CD4-positive, alpha-beta T cell (primary cell): ENCODE measurements around the gene RASSF9. TPM values are rescaled to one million over a fixed set of nuclear protein-coding genes. Genes with fewer than 3 reads are reported as not detected.

Source experiments
- ATAC-seq: fragments of 200-7000 bp; cut with Tn5 transposase; one replicate; pipeline ENCODE4 v1.10.0; 2022; ENCODE audit warnings: mild to moderate bottlenecking; ENCODE audit not compliant: poor library complexity
- CTCF ChIA-PET: fragments of 350-600 bp; sonication (Branson Sonifier 250); formaldehyde crosslinking; loops from one replicate; lab custom pipeline; 2021; ENCODE audit warnings: antibody characterized with exemption, inconsistent platforms; lab: Charles Lee
- POLR2A ChIA-PET: fragments of 350-600 bp; sonication (Branson Sonifier 250); formaldehyde crosslinking; loops from one replicate; lab custom pipeline; 2021; ENCODE audit warnings: antibody characterized with exemption, inconsistent platforms; lab: Charles Lee
- DNase-seq, 14 experiments: peaks; one replicate each; pipeline ENCODE4 v3.0.0-alpha.2; 2013 to 2020; ENCODE audit warnings: mixed read lengths in 2 of 14
- H3K27ac ChIP-seq, 2 donors: one replicate each; pipeline versions ENCODE4 v1.5.1 to v1.7.0; 2013; ENCODE audit warnings: low read length in 2 of 2, low read depth in 1 of 2, mild to moderate bottlenecking in 1 of 2
- H3K27me3 ChIP-seq, 2 experiments: 1 replicate in 1 of 2; 2 replicates in 1 of 2; pipeline versions ENCODE4 v1.6.1 to v1.7.0; 2013; ENCODE audit warnings: low read length in 2 of 2, control low read depth in 1 of 2, mild to moderate bottlenecking in 1 of 2, moderate library complexity in 1 of 2; ENCODE audit not compliant: insufficient read depth in 2 of 2, control insufficient read depth in 1 of 2
- H3K36me3 ChIP-seq: one replicate; pipeline ENCODE4 v1.6.1; 2013; ENCODE audit warnings: low read length, control low read depth; ENCODE audit not compliant: insufficient read depth
- H3K4me1 ChIP-seq: one replicate; pipeline ENCODE4 v1.6.1; 2013; ENCODE audit warnings: low read length, control low read depth; ENCODE audit not compliant: insufficient read depth
- H3K4me3 ChIP-seq: one replicate; pipeline ENCODE4 v1.5.1; 2013; ENCODE audit warnings: mild to moderate bottlenecking, low read length, moderate library complexity
- H3K9me3 ChIP-seq, 2 experiments: 1 replicate in 1 of 2; 2 replicates in 1 of 2; pipeline versions ENCODE4 v1.6.1 to v1.7.0; 2013; ENCODE audit warnings: low read length in 2 of 2, mild to moderate bottlenecking in 2 of 2, control low read depth in 1 of 2, moderate library complexity in 1 of 2; ENCODE audit not compliant: control insufficient read depth in 1 of 2, insufficient read depth in 1 of 2
- H3K27ac Mint-ChIP-seq: one replicate; pipeline ENCODE4 v1.8.0; 2020; ENCODE audit warnings: mixed read lengths
- H3K27me3 Mint-ChIP-seq: one replicate; pipeline ENCODE4 v1.8.0; 2021; ENCODE audit warnings: mixed read lengths
- H3K36me3 Mint-ChIP-seq: one replicate; pipeline ENCODE4 v1.8.0; 2021; ENCODE audit warnings: low read depth, mixed read lengths
- H3K4me1 Mint-ChIP-seq: one replicate; pipeline ENCODE4 v1.8.0; 2021; ENCODE audit warnings: low read depth, mixed read lengths
- H3K4me3 Mint-ChIP-seq: one replicate; pipeline ENCODE4 v1.8.0; 2020; ENCODE audit warnings: mild to moderate bottlenecking, mixed read lengths
- H3K9me3 Mint-ChIP-seq: one replicate; pipeline ENCODE4 v1.8.0; 2020; ENCODE audit warnings: mixed read lengths
- CTCF ChIP-seq: fragments of 200-600 bp; IDR thresholded peaks from one replicate; pipeline ENCODE4 v1.8.0; 2022; ENCODE audit warnings: antibody characterized with exemption, mild to moderate bottlenecking
- intact Hi-C, 2 experiments: fragments of 100-400 bp; cut with DNase I in 1 of 2; cut with micrococcal nuclease in 1 of 2; formaldehyde crosslinking; loops; one replicate each; pipeline versions ENCODE4 v1.15.1 to v1.9.0; 2023 to 2025; cut with DNase I, micrococcal nuclease
- total RNA-seq, 174 experiments: library from RNA in 2 of 174; stranded (reverse) in 2 of 174; gene quantifications; one replicate each; pipeline ENCODE4 v1.2.3 and lab custom pipeline; 2021 to 2026

Gene RASSF9
- total RNA-seq, 2 experiments from 2014 or later, result not detected

- H3K4me3 ChIP-seq, result no peak overlapping the region
- no peaks in the 10 kb centered on the region for H3K27me3 ChIP-seq
- H3K27ac ChIP-seq, result no peak overlapping the region
- ChIA-PET CTCF (no interaction called here), POLR2A (no interaction called here)
- Mint-ChIP-seq H3K4me1 (no peaks in the 10 kb centered on the region), H3K27ac (no peak overlapping the region), H3K4me3 (no peak overlapping the region), H3K36me3 (no peaks in the 10 kb centered on the region), H3K27me3 (no peaks in the 10 kb centered on the region), H3K9me3 (peaks cover 8% of the 10 kb centered on the region)
- intact Hi-C loops, result no loop called here
- H3K4me1 ChIP-seq, result no peaks in the 10 kb centered on the region
- H3K36me3 ChIP-seq, result no peaks in the 10 kb centered on the region
- ATAC-seq (no peak), DNase-seq (no peak)
- TF ChIP-seq CTCF, result no peak
- peaks cover 4 to 8% of the 10 kb centered on the region in 2 experiments for H3K9me3 ChIP-seq
Measured at GRCh38 chr12:85759623-85760022, 76.6 kb downstream of the RASSF9 start.

DNA sequence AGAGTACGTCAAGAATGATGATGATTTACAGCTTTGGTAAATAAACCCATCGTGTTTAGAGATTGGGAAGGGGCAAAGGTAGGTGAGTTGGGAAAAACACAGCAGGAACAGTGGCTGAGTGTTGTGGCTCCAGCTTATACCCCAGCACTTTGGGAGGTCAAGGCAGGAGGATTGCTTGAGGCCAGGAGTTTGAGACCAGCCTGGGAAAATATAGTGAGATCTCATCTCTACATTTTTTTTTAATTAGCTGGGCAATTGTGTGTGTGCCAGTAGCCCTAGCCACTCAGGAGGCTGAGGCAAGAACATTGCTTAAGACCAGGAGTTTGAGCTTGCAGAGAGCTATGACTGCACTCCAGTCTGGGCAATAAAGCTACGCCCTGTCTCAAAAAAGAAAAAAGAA is 77.1 kb downstream of the RASSF9 start:
- H3K36me3 Mint-ChIP-seq, result no peaks in the 10 kb centered on the region
- peaks cover 8% of the 10 kb centered on the region for H3K9me3 Mint-ChIP-seq
- intact Hi-C loops, result no loop called here
- CTCF ChIA-PET, result no interaction called here
- no peaks in the 10 kb centered on the region for H3K27me3 Mint-ChIP-seq
- Histone ChIP-seq H3K36me3 (no peaks in the 10 kb centered on the region), H3K27me3 (no peaks in the 10 kb centered on the region), H3K4me3 (no peak overlapping the region), H3K27ac (no peak overlapping the region), H3K4me1 (no peaks in the 10 kb centered on the region), H3K9me3 (peaks cover 4 to 8% of the 10 kb centered on the region in 2 experiments)
- H3K4me1 Mint-ChIP-seq, result no peaks in the 10 kb centered on the region
- H3K4me3 Mint-ChIP-seq, result no peak overlapping the region
- no peak for DNase-seq
- POLR2A ChIA-PET, result no interaction called here
- no peak overlapping the region for H3K27ac Mint-ChIP-seq
- no peak for TF ChIP-seq CTCF
- no peak for ATAC-seq

- intact Hi-C loops, result no loop called here
- no peaks in the 10 kb centered on the region for H3K27me3 Mint-ChIP-seq
- DNase-seq (no peak), ATAC-seq (no peak)
- no peaks in the 10 kb centered on the region for H3K36me3 Mint-ChIP-seq
- no peaks in the 10 kb centered on the region for H3K4me1 Mint-ChIP-seq
- H3K36me3 ChIP-seq, result no peaks in the 10 kb centered on the region
- peaks cover 4 to 8% of the 10 kb centered on the region in 2 experiments for H3K9me3 ChIP-seq
- CTCF ChIA-PET, result no interaction called here
- H3K27ac ChIP-seq, result no peak overlapping the region
- POLR2A ChIA-PET, result no interaction called here
- H3K4me3 Mint-ChIP-seq, result no peak overlapping the region
- H3K27me3 ChIP-seq, result no peaks in the 10 kb centered on the region
- no peak overlapping the region for H3K27ac Mint-ChIP-seq
- peaks cover 8% of the 10 kb centered on the region for H3K9me3 Mint-ChIP-seq
- H3K4me1 ChIP-seq, result no peaks in the 10 kb centered on the region
- no peak for TF ChIP-seq CTCF
- H3K4me3 ChIP-seq, result no peak overlapping the region
Measured at GRCh38 chr12:85755760-85756159, 80.4 kb downstream of the RASSF9 start.

Other genes with a start within 250 kb of the RASSF9 start
- not detected for gene NTS, start 37.9 kb upstream of the RASSF9 start, total RNA-seq